Activated T-cell treated with anti-CD3 and anti-CD28 coated beads, Interleukin-2, amount 50 U/mL, for 48 hours (primary cell): ENCODE results near the gene SCRN2.
A peak's percentile ranks its signal among the peaks of the same experiment; 100 is the strongest.

Source experiments
- DNase-seq, 2 experiments: peaks; one replicate each; pipeline ENCODE4 v3.0.0-alpha.2; 2020

SCRN2 gene

GRCh38 chr17:47871048-47871447, 30.0 kb upstream of the SCRN2 start:
- DNase-seq: no peak

GRCh38 chr17:47870056-47870455, 29.0 kb upstream of the SCRN2 start:
- DNase-seq: no peak

- no peak for DNase-seq
Measured at GRCh38 chr17:47869114-47869513, 28.0 kb upstream of the SCRN2 start.

GRCh38 chr17:47867813-47868533, 26.9 kb upstream of the SCRN2 start:
- DNase-seq: no peak

- no peak for DNase-seq
Measured at GRCh38 chr17:47866941-47867340, 25.9 kb upstream of the SCRN2 start.

GRCh38 chr17:47864791-47865216, 23.7 kb upstream of the SCRN2 start:
- DNase-seq: no peak

GRCh38 chr17:47862621-47863440, 21.8 kb upstream of the SCRN2 start:
- no peak for DNase-seq

GRCh38 chr17:47860386-47860785, 19.3 kb upstream of the SCRN2 start:
- DNase-seq: no peak

GRCh38 chr17:47857551-47858455, 16.7 kb upstream of the SCRN2 start:
- no peak for DNase-seq

GRCh38 chr17:47856830-47857229, 15.8 kb upstream of the SCRN2 start:
- DNase-seq: no peak

GRCh38 chr17:47855737-47856136, 14.7 kb upstream of the SCRN2 start:
- DNase-seq: no peak

GRCh38 chr17:47853616-47854015, 12.5 kb upstream of the SCRN2 start:
- no peak for DNase-seq

GRCh38 chr17:47852113-47852949, 11.3 kb upstream of the SCRN2 start:
- no peak for DNase-seq

GRCh38 chr17:47851764-47852112, 10.7 kb upstream of the SCRN2 start:
- no peak for DNase-seq

GRCh38 chr17:47850692-47851573, 9.9 kb upstream of the SCRN2 start, which contains the start of gene SP6:
Gene SP6, minus strand, starts transcription at chr17:47851163. Its CDS starts 2,734 bp downstream, at chr17:47848429.
- peak; percentile 73 to 81 for DNase-seq

- DNase-seq: no peak
Measured at GRCh38 chr17:47850373-47850691, 9.3 kb upstream of the SCRN2 start.

- DNase-seq: no peak
Measured at GRCh38 chr17:47848198-47848513, 7.1 kb upstream of the SCRN2 start.

- DNase-seq: peak; percentile 36 to 54
Measured at GRCh38 chr17:47847341-47848197, 6.5 kb upstream of the SCRN2 start.

GRCh38 chr17:47846716-47847340, 5.8 kb upstream of the SCRN2 start:
- no peak for DNase-seq

GRCh38 chr17:47845716-47846075, 4.6 kb upstream of the SCRN2 start:
- DNase-seq: no peak
